Left forelimb (tissue), 1 donor: Measurements from ENCODE around the gene IGF2.

Experiments
- DNase-seq: peaks from one replicate; pipeline ENCODE4 v3.0.0-alpha.2; 2018; ENCODE audit warnings: low spot score

IGF2 gene

GRCh38 chr11:2122907-2123627, 16.1 kb downstream of the IGF2 start:
- DNase-seq: no peak

DNA sequence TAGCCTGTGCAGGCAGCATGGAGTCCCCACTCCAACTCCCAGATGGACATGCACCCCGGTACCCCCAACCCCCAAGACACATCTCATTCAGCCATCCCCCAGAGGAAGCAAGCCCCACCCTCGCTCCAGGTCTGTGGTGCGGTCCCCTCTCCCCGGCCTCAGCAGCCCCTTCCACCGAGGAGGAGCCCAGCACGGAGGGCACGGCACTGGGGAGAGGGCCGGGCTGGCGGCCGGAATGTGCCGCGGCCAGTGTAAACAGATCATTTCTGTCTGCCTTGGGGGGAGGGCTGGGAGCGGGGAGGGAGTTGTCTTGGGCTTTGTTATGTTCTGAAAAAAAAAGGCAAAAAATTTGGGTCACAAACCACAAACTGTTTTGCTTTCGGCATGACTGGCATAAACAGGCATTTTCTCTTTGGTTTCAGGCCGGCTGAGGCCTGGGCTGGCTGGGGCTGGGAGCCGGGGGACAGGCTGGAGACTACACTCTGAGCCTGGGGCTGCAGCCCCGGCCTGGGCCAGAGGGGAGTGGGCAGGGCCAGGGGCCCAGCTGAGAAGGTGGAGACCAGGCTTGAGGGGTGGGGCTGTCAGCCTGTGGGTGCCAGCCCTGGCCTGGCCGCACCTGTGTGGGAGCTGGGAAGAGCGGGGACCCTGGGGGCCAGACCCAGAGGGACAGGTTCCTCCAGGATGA, 16.8 kb downstream of the IGF2 start:
- DNase-seq: no peak

- no peak for DNase-seq
These were observed 17.7 kb downstream of the IGF2 start for GRCh38 chr11:2121227-2122130.

DNA sequence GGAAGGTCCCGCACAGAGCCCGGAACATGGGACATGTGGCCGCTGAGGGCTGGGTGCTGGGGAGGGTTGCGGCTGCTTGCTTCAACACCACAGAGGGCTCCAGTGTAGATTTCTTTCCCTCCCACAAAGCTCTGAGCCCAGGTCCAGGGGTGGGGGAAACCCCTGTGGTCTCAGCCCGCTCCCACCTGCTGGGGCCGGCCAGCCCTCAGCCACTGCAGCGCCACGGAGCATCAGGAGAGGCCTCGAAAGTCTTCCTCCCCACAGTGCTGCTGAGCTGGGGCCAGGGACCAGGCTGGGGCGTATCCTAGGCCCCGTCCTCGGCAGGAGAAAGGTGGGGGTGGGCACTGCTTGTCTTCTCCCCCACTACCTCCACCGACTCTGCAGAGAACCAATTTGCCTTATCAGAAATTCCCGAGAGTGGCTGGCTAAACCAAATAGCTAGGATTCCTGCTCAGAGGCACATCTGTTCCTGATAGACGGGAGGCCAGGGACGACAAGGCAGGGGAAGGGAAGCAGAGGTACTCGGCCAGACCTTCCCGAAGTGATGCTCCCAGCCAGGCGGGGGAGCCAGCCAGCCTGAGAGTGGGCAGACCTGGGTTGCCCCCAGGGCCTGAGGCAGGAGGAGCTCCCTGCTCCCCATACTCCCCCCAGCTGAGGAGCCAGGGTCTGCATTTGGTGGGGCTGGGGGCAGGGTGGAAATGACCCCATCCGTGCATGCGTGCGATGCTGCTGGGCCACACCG, 18.7 kb downstream of the IGF2 start:
- no peak for DNase-seq

- DNase-seq: no peak
These were observed 20.5 kb downstream of the IGF2 start for GRCh38 chr11:2118677-2119076.

DNA sequence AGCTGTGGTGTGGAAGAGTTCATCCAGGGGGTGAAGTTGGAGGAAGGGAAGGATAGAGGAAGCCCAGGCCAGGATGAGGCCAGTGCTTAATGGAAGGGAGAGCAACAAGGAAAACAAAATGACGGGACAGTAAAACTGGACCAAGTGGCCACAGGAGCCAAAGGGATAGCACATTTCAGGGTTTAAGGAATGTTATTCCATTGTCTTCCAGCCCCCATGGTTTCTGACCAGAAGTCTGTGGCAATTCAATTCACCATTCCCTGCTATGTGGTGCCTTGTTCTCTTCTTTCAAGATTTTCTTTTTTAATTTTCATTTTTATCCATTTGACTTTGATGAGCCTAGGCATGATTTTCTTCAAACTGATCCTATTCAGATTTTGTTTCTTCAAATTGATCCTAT, 22.5 kb downstream of the IGF2 start:
- no peak for DNase-seq

- DNase-seq: no peak
These were observed 23.9 kb downstream of the IGF2 start for GRCh38 chr11:2115308-2115707.

- no peak for DNase-seq
These were observed 24.6 kb downstream of the IGF2 start for GRCh38 chr11:2114430-2115241.

- no peak for DNase-seq
These were observed 25.4 kb downstream of the IGF2 start for GRCh38 chr11:2113776-2114175.

DNA sequence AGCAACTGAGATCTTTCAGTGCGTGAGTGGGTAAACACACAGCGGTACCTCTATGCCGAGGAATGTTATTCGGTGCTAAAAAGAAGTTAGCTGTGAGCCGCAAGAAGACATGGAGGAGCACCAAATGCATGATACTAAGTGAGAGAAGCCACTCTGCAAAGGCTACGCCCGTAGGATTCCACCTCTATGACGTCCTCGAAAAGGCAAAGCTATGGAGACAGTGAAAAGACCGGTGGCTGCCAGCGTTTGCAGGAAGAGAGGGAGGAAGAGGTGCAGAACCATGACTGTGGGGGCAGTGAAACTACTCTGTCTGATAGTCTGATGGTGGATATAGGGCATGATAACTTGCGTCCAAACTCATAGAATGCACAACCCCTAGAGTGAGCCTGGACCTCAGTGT, 28.7 kb downstream of the IGF2 start:
- no peak for DNase-seq

GRCh38 chr11:2109541-2110019, 29.6 kb downstream of the IGF2 start:
- DNase-seq: no peak

- DNase-seq: no peak
These were observed 30.3 kb downstream of the IGF2 start for GRCh38 chr11:2108675-2109491.

DNA sequence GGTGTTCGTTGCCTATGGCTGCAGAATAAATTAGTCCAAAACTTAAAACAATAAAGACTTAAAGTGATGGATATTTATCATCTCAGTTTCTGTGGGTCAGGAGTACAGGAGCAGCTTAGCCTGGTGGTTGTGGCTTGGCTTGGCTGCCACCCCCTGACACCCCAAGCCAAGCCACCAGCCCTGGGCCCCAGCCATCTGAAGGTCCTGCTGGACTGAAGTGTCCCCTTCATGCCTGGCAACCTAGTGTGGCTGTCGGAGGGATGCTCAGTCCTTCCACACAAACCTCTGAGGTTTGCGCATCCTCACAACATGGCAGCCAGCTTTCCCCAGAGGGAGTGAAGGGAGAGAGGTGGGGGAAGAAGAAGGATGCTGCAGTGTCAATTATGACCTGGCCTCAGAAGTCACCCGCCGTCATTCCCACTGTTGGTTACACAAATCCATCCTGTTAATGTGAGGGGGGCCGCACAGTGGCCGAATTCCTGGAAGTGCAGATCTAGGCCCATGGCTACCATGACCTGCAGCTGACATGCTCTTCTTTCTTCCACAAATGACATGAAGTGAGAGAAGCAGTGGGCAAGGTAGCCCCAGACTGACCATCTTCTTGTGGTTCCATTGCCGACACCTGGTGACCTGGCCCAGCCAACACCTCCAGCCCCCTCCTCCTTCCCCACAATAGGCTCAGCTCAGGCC, 31.1 kb downstream of the IGF2 start:
- DNase-seq: no peak

DNA sequence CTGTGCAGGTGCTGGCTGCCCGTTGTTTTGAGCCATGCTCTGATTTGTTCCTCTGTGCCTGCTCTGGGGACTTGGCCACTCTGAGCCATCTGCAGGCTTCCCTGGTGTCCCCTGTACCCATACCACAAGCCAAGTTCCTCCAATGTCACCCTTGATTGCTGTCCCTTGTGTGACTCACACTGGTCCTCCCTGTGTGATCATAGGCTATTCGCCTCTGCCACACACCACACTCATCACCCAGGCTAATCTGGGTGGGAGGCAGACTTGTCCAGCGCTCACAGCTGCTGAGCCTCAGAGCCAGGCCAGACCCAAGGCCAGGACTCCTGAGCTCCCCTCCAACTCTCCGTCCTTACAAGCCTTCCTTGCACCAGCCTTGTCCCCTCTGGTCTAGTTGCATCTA, 31.7 kb downstream of the IGF2 start:
- DNase-seq: no peak

DNA sequence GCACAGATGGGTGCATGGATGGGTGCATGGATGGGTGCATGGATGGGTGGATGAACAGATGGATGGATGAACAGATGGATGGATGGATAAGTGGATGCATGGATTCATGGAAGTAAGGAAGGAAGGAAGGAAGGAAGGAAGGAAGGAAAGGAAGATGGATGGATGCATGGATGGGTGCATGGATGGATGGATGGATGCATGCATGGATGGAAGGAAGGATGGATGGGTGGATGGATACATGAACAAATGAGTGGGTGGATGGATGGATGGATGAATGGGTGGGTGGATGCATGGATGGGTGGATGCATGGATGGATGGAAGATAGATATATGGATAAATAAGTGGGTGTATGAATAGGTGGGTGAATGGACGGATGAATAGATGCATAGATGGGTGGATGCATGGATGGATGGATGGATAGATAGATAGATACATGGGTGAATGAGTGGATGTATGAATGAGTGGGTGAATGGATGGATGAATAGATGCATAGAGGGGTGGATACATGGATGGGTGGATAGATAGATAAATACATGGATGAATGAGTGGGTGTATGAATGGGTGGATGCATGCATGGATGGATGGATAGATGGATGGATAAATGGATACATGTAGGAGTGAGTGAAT, 32.5 kb downstream of the IGF2 start:
- DNase-seq: no peak

DNA sequence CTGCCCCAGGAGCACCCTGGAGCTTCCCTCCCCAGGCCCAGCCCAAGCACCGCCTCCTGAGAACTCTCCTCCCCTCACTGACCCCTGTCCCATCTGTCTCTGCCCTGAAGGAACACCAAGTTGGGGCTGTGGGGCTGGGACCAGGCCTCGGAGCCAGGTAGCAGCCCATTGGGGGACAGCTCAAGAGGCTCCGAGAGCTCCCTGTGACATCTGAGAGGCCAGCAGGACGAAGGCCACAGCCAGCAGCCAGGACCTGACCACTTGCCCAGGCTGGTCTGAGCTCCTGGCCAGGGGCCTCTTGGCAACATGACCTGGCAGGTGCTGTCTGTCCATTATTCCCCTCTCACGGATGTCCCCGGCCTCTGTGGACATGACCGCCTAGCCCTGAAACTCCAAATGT, 33.7 kb downstream of the IGF2 start:
- DNase-seq: peak; percentile 52

- DNase-seq: peak; percentile 33
These were observed 34.4 kb downstream of the IGF2 start for GRCh38 chr11:2104524-2105440.
